B cell (primary cell): ENCODE measurements around the gene RELCH. TPM values are rescaled to one million over a fixed set of nuclear protein-coding genes. Genes with fewer than 3 reads are reported as not detected.

Source experiments
- ATAC-seq: fragments of 200-7000 bp; cut with Tn5 transposase; one replicate; pipeline ENCODE4 v1.10.0; 2021; ENCODE audit warnings: low read depth, mild to moderate bottlenecking, moderate number of reproducible peaks, moderate library complexity
- CTCF ChIA-PET: fragments of 350-600 bp; sonication (Branson Sonifier 250); formaldehyde crosslinking; loops from one replicate; lab custom pipeline; 2021; ENCODE audit warnings: antibody characterized with exemption, inconsistent platforms; lab: Charles Lee
- POLR2A ChIA-PET: fragments of 350-600 bp; sonication (Branson Sonifier 250); formaldehyde crosslinking; loops from one replicate; lab custom pipeline; 2021; ENCODE audit warnings: antibody characterized with exemption; lab: Charles Lee
- DNase-seq: peaks from one replicate; pipeline ENCODE4 v3.0.0; 2013
- H2AFZ ChIP-seq: 2 replicates; pipeline ENCODE4 v1.6.1; 2012; ENCODE audit warnings: mild to moderate bottlenecking, low read depth, low read length; ENCODE audit not compliant: insufficient read depth, poor library complexity, severe bottlenecking
- H3K27ac ChIP-seq, 2 donors: 1 replicate in 1 of 2; 2 replicates in 1 of 2; pipeline ENCODE4 v1.5.1; 2012 to 2013; ENCODE audit warnings: low read length in 2 of 2, mild to moderate bottlenecking in 2 of 2, moderate library complexity in 1 of 2
- H3K27me3 ChIP-seq, 4 experiments: fragments of 200-600 bp in 1 of 4; sonication (generic) in 1 of 4; replicated peaks in 1 of 4; 1 replicate in 2 of 4; 2 replicates in 2 of 4; pipeline versions ENCODE4 v1.6.1 to v1.7.0; 2013 to 2016; ENCODE audit warnings: low read length in 3 of 4, mild to moderate bottlenecking in 2 of 4, mixed read lengths in 1 of 4, moderate library complexity in 1 of 4; ENCODE audit not compliant: insufficient read depth in 4 of 4, control insufficient read depth in 3 of 4; ENCODE audit errors: control extremely low read depth in 1 of 4
- H3K36me3 ChIP-seq, 2 experiments: replicated peaks in 1 of 2; 1 replicate in 1 of 2; 2 replicates in 1 of 2; pipeline versions ENCODE4 v1.6.1 to v1.7.1; 2013; ENCODE audit warnings: low read length in 1 of 2; ENCODE audit not compliant: insufficient read depth in 2 of 2, control insufficient read depth in 1 of 2; ENCODE audit errors: control extremely low read depth in 1 of 2, extremely low read depth in 1 of 2
- H3K4me1 ChIP-seq, 2 donors: fragments of 200-600 bp in 1 of 2; sonication (generic) in 1 of 2; 1 replicate in 1 of 2; 2 replicates in 1 of 2; pipeline versions ENCODE4 v1.5.1 to v1.6.1; 2013 to 2017; ENCODE audit warnings: low read length in 2 of 2; ENCODE audit not compliant: control insufficient read depth in 2 of 2, insufficient read depth in 2 of 2
- H3K4me2 ChIP-seq: replicated peaks from 2 replicates; pipeline ENCODE3; 2012; ENCODE audit warnings: mild to moderate bottlenecking, low read depth, low read length; ENCODE audit not compliant: poor library complexity, severe bottlenecking
- H3K4me3 ChIP-seq, 5 experiments: fragments of 200-600 bp in 1 of 5; sonication (generic) in 1 of 5; 1 replicate in 3 of 5; 2 replicates in 2 of 5; pipeline versions ENCODE4 v1.5.1 to v1.7.0; 2011 to 2016; ENCODE audit warnings: low read length in 4 of 5, mild to moderate bottlenecking in 4 of 5, low read depth in 2 of 5, control low read depth in 1 of 5, moderate library complexity in 1 of 5; ENCODE audit not compliant: insufficient read depth in 1 of 5; ENCODE audit errors: control extremely low read depth in 1 of 5, extremely low read depth in 1 of 5
- H3K79me2 ChIP-seq: fragments of 200-600 bp; sonication (generic); one replicate; pipeline ENCODE4 v1.6.0; 2016; ENCODE audit warnings: low read length; ENCODE audit not compliant: control insufficient read depth, insufficient read depth
- H3K9ac ChIP-seq: fragments of 200-600 bp; sonication (generic); 2 replicates; pipeline ENCODE4 v1.6.1; 2017; ENCODE audit warnings: mild to moderate bottlenecking, low read length, moderate library complexity
- H3K9me3 ChIP-seq, 3 donors: one replicate each; pipeline versions ENCODE4 v1.6.1 to v1.7.1; 2013; ENCODE audit warnings: low read length in 2 of 3; ENCODE audit not compliant: control insufficient read depth in 2 of 3, insufficient read depth in 1 of 3; ENCODE audit errors: control extremely low read depth in 1 of 3
- H4K20me1 ChIP-seq: 2 replicates; pipeline ENCODE4 v1.6.0; 2012; ENCODE audit warnings: mild to moderate bottlenecking, low read length; ENCODE audit not compliant: insufficient read depth, control insufficient read depth, poor library complexity, severe bottlenecking
- H3K27ac Mint-ChIP-seq: one replicate; pipeline ENCODE4 v1.8.0; 2021; ENCODE audit warnings: mixed read lengths
- H3K27me3 Mint-ChIP-seq: one replicate; pipeline ENCODE4 v1.8.0; 2021; ENCODE audit warnings: mixed read lengths
- H3K4me1 Mint-ChIP-seq: one replicate; pipeline ENCODE4 v1.8.0; 2021; ENCODE audit warnings: mixed read lengths
- H3K4me3 Mint-ChIP-seq: one replicate; pipeline ENCODE4 v1.8.0; 2021; ENCODE audit warnings: mixed read lengths
- H3K9me3 Mint-ChIP-seq: one replicate; pipeline ENCODE4 v1.8.0; 2022; ENCODE audit warnings: mixed read lengths; ENCODE audit not compliant: insufficient read depth
- CTCF ChIP-seq: fragments of 200-600 bp; IDR thresholded peaks from one replicate; pipeline ENCODE4 v1.8.0; 2022; ENCODE audit warnings: antibody characterized with exemption, mild to moderate bottlenecking
- EZH2 ChIP-seq: IDR thresholded peaks from 2 replicates; pipeline ENCODE4 v1.6.1; 2012; ENCODE audit warnings: borderline replicate concordance, low read depth, mild to moderate bottlenecking, moderate library complexity, low read length; ENCODE audit not compliant: insufficient read depth, poor library complexity, severe bottlenecking
- WGBS: methylation state at CpG from one replicate; pipeline ENCODE4 v1.1.5; 2013; ENCODE audit warnings: missing lambda C conversion rate; ENCODE audit not compliant: insufficient coverage; 5-methylcytosine and 5-hydroxymethylcytosine counted together
- intact Hi-C: fragments of 100-400 bp; cut with micrococcal nuclease; formaldehyde crosslinking; loops from one replicate; pipeline ENCODE4 v1.10.0; 2022
- polyA plus RNA-seq: library from polyadenylated mRNA; depleted of rRNA; stranded (reverse); fragments of >200 nt; gene quantifications from 2 replicates; pipeline ENCODE4 v1.2.3, GENCODE V29; 2012
- total RNA-seq, 2 donors: library from RNA; stranded (reverse); fragments of 120-200 nt in 1 of 2; gene quantifications; 1 replicate in 1 of 2; 2 replicates in 1 of 2; pipeline versions ENCODE4 v1.2.3 to v1.2.4, GENCODE V29; 2013 to 2022

Gene RELCH
- total and polyA plus RNA-seq, 2 donors (not counting 1 experiment from before 2014, with no cell fraction given): 17.6 to 77.9 TPM

GRCh38 chr18:62285281-62285680, 98.2 kb downstream of the RELCH start:
- H3K27ac ChIP-seq: no peak overlapping the region
- ChIA-PET CTCF (interaction anchor here (0.6 kb wide), 1 partner anchor 65 kb away, joined by 3 read pairs; no protein-coding TSS in a partner anchor), POLR2A (no interaction called here)
- no peak overlapping the region for H3K4me2 ChIP-seq
- H3K27ac Mint-ChIP-seq: peak overlapping the region; percentile 24
- no peaks in the 10 kb centered on the region for H3K27me3 ChIP-seq
- H3K27me3 Mint-ChIP-seq: no peaks in the 10 kb centered on the region
- H3K9ac ChIP-seq: no peak overlapping the region
- no peak for DNase-seq
- no peak for ATAC-seq
- H3K4me3 Mint-ChIP-seq: no peak overlapping the region
- peaks cover 17 to 39% of the 10 kb centered on the region in 2 experiments for H3K36me3 ChIP-seq
- H3K4me3 ChIP-seq: no peak overlapping the region
- no peak for TF ChIP-seq CTCF
- no peak for TF ChIP-seq EZH2
- no peaks in the 10 kb centered on the region for H3K9me3 ChIP-seq
- peaks cover 6 to 20% of the 10 kb centered on the region in 2 donors for H3K4me1 ChIP-seq
- no peaks in the 10 kb centered on the region for H3K79me2 ChIP-seq
- peaks cover 28% of the 10 kb centered on the region for H3K4me1 Mint-ChIP-seq
- intact Hi-C loops: no loop called here
- H4K20me1 ChIP-seq: no peaks in the 10 kb centered on the region
- 50% methylated on average over 1 of the region's 6 CpGs for WGBS
- no peaks in the 10 kb centered on the region for H3K9me3 Mint-ChIP-seq
- no peak overlapping the region for H2AFZ ChIP-seq

- H4K20me1 ChIP-seq: no peaks in the 10 kb centered on the region
- peaks cover 6 to 20% of the 10 kb centered on the region in 2 donors for H3K4me1 ChIP-seq
- H3K36me3 ChIP-seq: peaks cover 15 to 38% of the 10 kb centered on the region in 2 experiments
- Mint-ChIP-seq H3K4me1 (peaks cover 29% of the 10 kb centered on the region), H3K9me3 (no peaks in the 10 kb centered on the region), H3K27ac (no peak overlapping the region), H3K4me3 (no peak overlapping the region), H3K27me3 (no peaks in the 10 kb centered on the region)
- H3K79me2 ChIP-seq: no peaks in the 10 kb centered on the region
- POLR2A ChIA-PET: interaction anchor here (0.6 kb wide), 1 partner anchor 36 kb away, joined by 8 read pairs; no protein-coding TSS in a partner anchor
- ATAC-seq (peak; percentile 21), DNase-seq (no peak)
- H3K4me3 ChIP-seq: peak overlapping the region in 1 of 5 experiments; percentile 8
- no peak overlapping the region for H3K9ac ChIP-seq
- no peaks in the 10 kb centered on the region for H3K9me3 ChIP-seq
- H3K4me2 ChIP-seq: peak overlapping the region; percentile 42
- no peaks in the 10 kb centered on the region for H3K27me3 ChIP-seq
- H3K27ac ChIP-seq: no peak overlapping the region
- TF ChIP-seq CTCF (no peak), EZH2 (no peak)
- no CpG with 5 or more reads among the region's 2 CpGs for WGBS
- no peak overlapping the region for H2AFZ ChIP-seq
- CTCF ChIA-PET: interaction anchor here (1.3 kb wide), 1 partner anchor 38 kb away, joined by 5 read pairs; no protein-coding TSS in a partner anchor
- intact Hi-C loops: no loop called here
Observed at GRCh38 chr18:62287781-62288664, 101.0 kb downstream of the RELCH start.
